Left cardiac atrium (tissue), 4 donors: ENCODE data around the gene PCDHGB2. TPM values are rescaled to one million over a fixed set of nuclear protein-coding genes. Genes with fewer than 3 reads are reported as not detected.
"Not testable (repeated sequence)": the region's sequence is repeated elsewhere in the genome, so short reads cannot be mapped to it uniquely, and the experiment has no call there.

Source experiments
- ATAC-seq, 2 donors: fragments of 200-7000 bp; cut with Tn5 transposase; one replicate each; pipeline ENCODE4 v1.9.1; 2020; ENCODE audit warnings: mild to moderate bottlenecking in 2 of 2, moderate library complexity in 2 of 2
- DNase-seq: peaks from one replicate; pipeline ENCODE4 v3.0.0-alpha.2; 2020
- intact Hi-C, 2 donors: fragments of 100-400 bp; cut with DNase I; formaldehyde crosslinking; loops; one replicate each; pipeline versions ENCODE4 v1.14.1 to v1.15.1; 2022 to 2023
- total RNA-seq, 2 donors: library from RNA; stranded (reverse); fragmentation: NEBNext Ultra II Directional; extraction: Animal tissue kit (Norgen Biotek cat#: 25700); gene quantifications; one replicate each; pipeline ENCODE4 v1.2.1, GENCODE V29; 2021
- donor health status: DM: no; HTN: yes; CAD: no.
- donor health status: DM: no; HTN: yes; CAD: no; lungs with severe emphysema.
- donor health status: DM: yes; HTN: yes; CAD: no.
- donor health status: Dilated cardiomyopathy.

Gene PCDHGB2
- total RNA-seq, 2 donors from 2014 or later: 4.0 to 5.4 TPM

DNA sequence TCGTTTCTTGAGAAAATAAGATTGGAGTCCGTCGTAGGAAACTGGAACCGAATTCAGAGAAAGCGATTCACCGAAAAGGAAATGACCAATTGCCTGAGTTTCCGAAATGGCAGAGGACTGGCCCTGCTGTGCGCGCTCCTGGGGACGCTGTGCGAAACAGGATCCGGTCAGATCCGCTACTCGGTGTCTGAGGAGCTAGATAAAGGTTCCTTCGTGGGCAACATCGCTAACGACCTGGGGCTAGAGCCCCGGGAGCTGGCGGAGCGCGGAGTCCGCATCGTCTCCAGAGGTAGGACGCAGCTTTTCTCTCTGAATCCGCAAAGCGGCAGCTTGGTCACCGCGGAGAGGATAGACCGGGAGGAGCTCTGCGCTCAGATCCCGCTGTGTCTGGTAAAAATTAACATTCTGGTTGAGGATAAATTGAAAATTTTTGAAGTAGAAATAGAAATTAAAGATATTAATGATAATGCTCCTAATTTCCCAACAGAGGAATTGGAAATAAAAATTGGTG is 15.8 kb upstream of the PCDHGB2 start:
- no peak for DNase-seq
- ATAC-seq: peak in 1 of 2 donors; percentile 48
- intact Hi-C loops: no loop called here

- DNase-seq (no peak), ATAC-seq (no peak)
- intact Hi-C loops: no loop called here
Observed at GRCh38 chr5:141345327-141345726, 14.5 kb upstream of the PCDHGB2 start.

DNA sequence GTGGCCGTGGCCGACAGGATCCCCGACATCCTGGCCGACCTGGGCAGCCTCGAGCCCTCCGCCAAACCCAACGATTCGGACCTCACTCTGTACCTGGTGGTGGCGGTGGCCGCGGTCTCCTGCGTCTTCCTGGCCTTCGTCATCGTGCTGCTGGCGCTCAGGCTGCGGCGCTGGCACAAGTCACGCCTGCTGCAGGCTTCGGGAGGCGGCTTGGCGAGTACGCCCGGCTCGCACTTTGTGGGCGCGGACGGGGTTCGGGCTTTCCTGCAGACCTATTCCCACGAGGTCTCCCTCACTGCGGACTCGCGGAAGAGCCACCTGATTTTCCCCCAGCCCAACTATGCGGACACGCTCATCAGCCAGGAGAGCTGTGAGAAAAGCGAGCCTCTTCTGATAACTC is 13.8 kb upstream of the PCDHGB2 start:
- DNase-seq, ATAC-seq, intact Hi-C loops: not testable (repeated sequence)

GRCh38 chr5:141349917-141350619 is 9.7 kb upstream of the PCDHGB2 start, which contains the start of gene PCDHGB1:
TSS of gene PCDHGB1 (plus strand) at chr5:141350099. CDS start at chr5:141350261, 162 bp downstream.
- DNase-seq (peak; percentile 38), ATAC-seq (peak; percentile 57 to 66)
- intact Hi-C loops: loop anchor here in 1 of 2 donors (10.0 kb wide), 2 partner anchors 55 to 145 kb away; partner anchors contain the start of genes PCDHB12, PCDHGA9 and PCDHGB6

GRCh38 chr5:141351591-141351990 is 8.2 kb upstream of the PCDHGB2 start:
- intact Hi-C loops: loop anchor here in 1 of 2 donors (10.0 kb wide), 2 partner anchors 53 to 147 kb away; partner anchors contain the start of genes PCDHB12, PCDHGA9 and PCDHGB6
- ATAC-seq: no peak
- DNase-seq: no peak

- ATAC-seq (no peak), DNase-seq (no peak)
- intact Hi-C loops: loop anchor here in 1 of 2 donors (10.0 kb wide), 2 partner anchors 50 to 150 kb away; partner anchors contain the start of genes PCDHB12, PCDHGA9 and PCDHGB6
Observed at GRCh38 chr5:141354900-141355469, 4.8 kb upstream of the PCDHGB2 start, which contains the start of gene PCDHGA4. TSS of gene PCDHGA4 (plus strand) at chr5:141355021. CDS start at chr5:141355108, 87 bp downstream.

- no peak for DNase-seq
- intact Hi-C loops: loop anchor here in 1 of 2 donors (10.0 kb wide), 2 partner anchors 49 to 151 kb away; partner anchors contain the start of genes PCDHB12, PCDHGA9 and PCDHGB6
- ATAC-seq: no peak
Observed at GRCh38 chr5:141355641-141356040, 4.2 kb upstream of the PCDHGB2 start.

DNA sequence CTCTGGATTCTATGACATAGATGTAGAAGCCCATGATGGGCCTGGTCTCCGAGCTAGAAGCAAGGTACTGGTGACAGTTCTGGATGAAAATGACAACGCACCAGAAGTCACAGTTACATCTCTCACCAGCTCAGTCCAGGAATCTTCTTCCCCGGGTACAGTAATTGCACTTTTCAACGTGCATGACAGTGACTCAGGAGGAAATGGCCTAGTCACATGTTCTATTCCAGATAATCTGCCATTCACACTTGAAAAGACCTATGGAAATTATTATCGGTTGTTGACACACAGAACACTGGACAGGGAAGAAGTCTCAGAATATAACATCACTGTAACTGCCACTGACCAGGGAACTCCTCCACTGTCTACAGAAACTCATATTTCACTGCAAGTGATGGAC is 3.7 kb upstream of the PCDHGB2 start:
- intact Hi-C loops: loop anchor here in 1 of 2 donors (10.0 kb wide), 2 partner anchors 49 to 151 kb away; partner anchors contain the start of genes PCDHB12, PCDHGA9 and PCDHGB6
- ATAC-seq: no peak

DNA sequence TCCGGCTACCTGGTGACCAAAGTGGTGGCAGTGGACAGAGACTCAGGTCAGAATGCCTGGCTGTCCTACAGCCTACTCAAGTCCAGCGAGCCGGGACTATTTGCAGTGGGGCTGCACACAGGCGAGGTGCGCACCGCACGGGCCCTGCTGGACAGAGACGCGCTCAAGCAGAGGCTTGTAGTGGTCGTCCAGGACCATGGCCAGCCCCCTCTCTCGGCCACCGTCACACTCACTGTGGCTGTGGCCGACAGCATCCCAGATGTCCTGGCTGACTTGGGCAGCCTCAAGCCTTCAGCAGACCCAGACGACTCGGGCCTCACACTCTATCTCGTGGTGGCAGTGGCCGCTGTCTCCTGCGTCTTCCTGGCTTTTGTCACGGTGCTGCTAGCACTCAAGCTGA is 2.8 kb upstream of the PCDHGB2 start:
- ATAC-seq (no peak), DNase-seq (no peak)
- intact Hi-C loops: loop anchor here in 1 of 2 donors (10.0 kb wide), 2 partner anchors 48 to 152 kb away; partner anchors contain the start of genes PCDHB12, PCDHGA9 and PCDHGB6

More for the DNA sequence above, 3.7 kb upstream of the PCDHGB2 start:
- no peak for DNase-seq

DNA sequence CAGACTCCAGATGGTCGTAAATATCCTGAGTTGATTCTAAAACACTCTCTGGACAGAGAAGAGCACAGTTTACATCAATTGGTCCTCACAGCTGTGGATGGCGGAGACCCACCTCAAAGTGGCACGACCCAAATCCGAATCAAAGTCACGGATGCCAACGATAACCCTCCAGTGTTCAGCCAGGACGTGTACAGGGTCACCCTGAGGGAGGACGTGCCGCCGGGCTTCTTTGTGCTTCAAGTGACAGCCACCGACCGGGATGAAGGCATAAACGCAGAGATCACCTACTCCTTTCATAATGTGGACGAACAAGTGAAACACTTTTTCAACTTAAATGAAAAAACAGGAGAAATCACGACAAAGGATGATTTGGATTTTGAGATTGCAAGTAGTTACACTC is 891 bp downstream of the PCDHGB2 start:
- no peak for ATAC-seq
- DNase-seq: no peak
- intact Hi-C loops: no loop called here

- ATAC-seq: no peak
- no peak for DNase-seq
- intact Hi-C loops: no loop called here
Observed at GRCh38 chr5:141362719-141363118, 2.9 kb downstream of the PCDHGB2 start.

- DNase-seq (no peak), ATAC-seq (no peak)
- intact Hi-C loops: no loop called here
Observed at GRCh38 chr5:141363952-141364660, 4.3 kb downstream of the PCDHGB2 start, which contains the start of gene PCDHGA5. TSS of gene PCDHGA5 (plus strand) at chr5:141364162. CDS start at chr5:141364331, 169 bp downstream.

DNA sequence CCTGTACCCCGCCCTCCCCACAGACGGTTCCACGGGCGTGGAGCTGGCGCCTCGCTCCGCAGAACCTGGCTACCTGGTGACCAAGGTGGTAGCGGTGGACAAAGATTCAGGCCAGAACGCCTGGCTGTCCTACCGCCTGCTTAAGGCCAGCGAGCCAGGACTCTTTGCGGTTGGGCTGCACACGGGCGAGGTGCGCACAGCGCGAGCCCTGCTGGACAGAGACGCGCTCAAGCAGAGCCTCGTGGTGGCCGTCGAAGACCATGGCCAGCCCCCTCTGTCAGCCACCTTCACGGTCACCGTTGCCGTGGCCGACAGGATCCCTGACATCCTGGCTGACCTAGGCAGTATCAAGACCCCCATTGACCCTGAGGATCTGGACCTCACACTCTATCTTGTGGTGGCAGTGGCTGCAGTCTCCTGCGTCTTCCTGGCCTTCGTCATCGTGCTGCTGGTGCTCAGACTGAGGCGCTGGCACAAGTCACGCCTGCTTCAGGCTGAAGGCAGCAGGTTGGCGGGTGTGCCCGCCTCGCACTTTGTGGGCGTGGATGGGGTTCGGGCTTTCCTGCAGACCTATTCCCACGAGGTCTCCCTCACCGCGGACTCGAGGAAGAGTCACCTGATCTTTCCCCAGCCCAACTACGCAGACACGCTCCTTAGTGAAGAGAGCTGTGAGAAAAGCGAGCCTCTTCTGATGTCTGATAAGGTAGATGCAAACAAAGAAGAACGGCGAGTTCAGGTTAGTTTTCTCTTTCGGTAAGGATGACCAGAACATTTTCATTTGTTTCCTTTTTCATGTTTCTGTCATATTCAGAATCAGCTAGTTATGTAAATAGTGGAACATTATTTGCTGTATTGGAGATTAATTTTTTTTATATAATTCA is 6.5 kb downstream of the PCDHGB2 start:
- intact Hi-C loops: no loop called here
- DNase-seq (no peak), ATAC-seq (no peak)

GRCh38 chr5:141369994-141370848 is 10.4 kb downstream of the PCDHGB2 start, which contains the start of gene PCDHGB3:
TSS of gene PCDHGB3 (plus strand) at chr5:141370242. CDS start at chr5:141370395, 153 bp downstream.
- DNase-seq: peak; percentile 49
- peak; percentile 86 to 90 for ATAC-seq
- intact Hi-C loops: no loop called here

DNA sequence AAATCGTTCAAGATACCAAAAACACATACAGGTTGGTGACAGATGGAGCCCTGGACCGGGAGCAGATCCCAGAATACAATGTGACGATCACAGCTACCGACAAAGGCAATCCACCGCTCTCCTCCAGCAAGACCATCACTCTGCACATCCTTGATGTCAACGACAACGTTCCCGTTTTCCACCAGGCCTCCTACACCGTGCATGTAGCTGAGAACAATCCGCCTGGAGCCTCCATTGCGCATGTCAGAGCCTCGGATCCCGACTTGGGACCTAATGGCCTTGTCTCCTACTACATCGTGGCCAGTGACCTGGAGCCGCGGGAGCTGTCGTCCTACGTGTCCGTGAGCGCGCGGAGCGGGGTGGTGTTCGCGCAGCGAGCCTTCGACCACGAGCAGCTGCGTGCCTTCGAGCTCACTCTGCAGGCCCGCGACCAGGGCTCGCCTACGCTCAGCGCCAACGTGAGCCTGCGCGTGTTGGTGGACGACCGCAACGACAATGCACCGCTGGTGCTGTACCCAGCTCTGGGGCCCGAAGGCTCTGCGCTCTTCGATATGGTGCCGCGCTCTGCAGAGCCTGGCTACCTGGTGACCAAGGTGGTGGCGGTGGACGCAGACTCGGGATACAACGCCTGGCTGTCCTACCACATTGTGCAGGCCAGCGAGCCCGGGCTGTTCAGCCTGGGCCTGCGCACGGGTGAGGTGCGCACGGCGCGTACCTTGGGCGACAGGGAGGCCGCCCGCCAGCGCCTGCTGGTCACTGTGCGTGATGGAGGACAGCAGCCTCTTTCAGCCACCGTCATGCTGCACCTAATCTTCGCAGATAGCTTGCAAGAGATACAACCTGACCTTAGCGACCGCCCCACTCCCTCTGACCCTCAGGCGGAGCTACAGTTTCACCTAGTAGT is 12.0 kb downstream of the PCDHGB2 start:
- peak in 1 of 2 donors; percentile 21 for ATAC-seq
- intact Hi-C loops: no loop called here
- no peak for DNase-seq
